Neuronal stem cell (in vitro differentiated cells): ENCODE results near the gene ZNF215.

Experiments
- DNase-seq: peaks from one replicate; pipeline ENCODE4 v3.0.0-alpha.2; 2013; ENCODE audit warnings: low spot score
- H2AFZ ChIP-seq: one replicate; pipeline ENCODE4 v1.6.1; 2013; ENCODE audit warnings: mild to moderate bottlenecking, low read length, inconsistent platforms
- H2AK5ac ChIP-seq: 2 replicates; pipeline ENCODE4 v1.6.1; 2013; ENCODE audit warnings: low read depth, mild to moderate bottlenecking, inconsistent platforms, low read length, moderate library complexity, mixed read lengths
- H2BK120ac ChIP-seq: 2 replicates; pipeline ENCODE4 v1.6.1; 2013; ENCODE audit warnings: low read depth, mild to moderate bottlenecking, inconsistent platforms, low read length, moderate library complexity, mixed read lengths
- H2BK12ac ChIP-seq: one replicate; pipeline ENCODE4 v1.6.1; 2013; ENCODE audit warnings: low read length, inconsistent platforms
- H2BK15ac ChIP-seq: 2 replicates; pipeline ENCODE4 v1.6.1; 2013; ENCODE audit warnings: mild to moderate bottlenecking, low read length, inconsistent platforms, mixed read lengths
- H2BK5ac ChIP-seq: one replicate; pipeline ENCODE4 v1.6.1; 2013; ENCODE audit warnings: inconsistent platforms, mild to moderate bottlenecking, low read length, moderate library complexity
- H3K14ac ChIP-seq: one replicate; pipeline ENCODE4 v1.6.1; 2013; ENCODE audit warnings: low read length, inconsistent platforms
- H3K18ac ChIP-seq: 2 replicates; pipeline ENCODE4 v1.6.1; 2013; ENCODE audit warnings: low read length, inconsistent platforms
- H3K23ac ChIP-seq: 2 replicates; pipeline ENCODE4 v1.6.1; 2013; ENCODE audit warnings: low read depth, mild to moderate bottlenecking, mixed read lengths, low read length, inconsistent platforms; ENCODE audit not compliant: poor library complexity
- H3K27ac ChIP-seq: replicated peaks from 3 replicates; pipeline ENCODE4 v1.5.1; 2013; ENCODE audit warnings: low read length, inconsistent platforms
- H3K27me3 ChIP-seq, 3 experiments: 2 replicates each; pipeline ENCODE4 v1.6.1; 2013; ENCODE audit warnings: low read length in 3 of 3, mild to moderate bottlenecking in 2 of 3, inconsistent platforms in 1 of 3, low read depth in 1 of 3, mixed read lengths in 1 of 3, moderate library complexity in 1 of 3; ENCODE audit not compliant: control insufficient read depth in 3 of 3, insufficient read depth in 3 of 3
- H3K36me3 ChIP-seq, 2 donors: replicated peaks in 1 of 2; 2 replicates each; pipeline ENCODE4 v1.6.1; 2013; ENCODE audit warnings: low read length in 2 of 2; ENCODE audit not compliant: control insufficient read depth in 2 of 2, insufficient read depth in 2 of 2
- H3K4ac ChIP-seq: 2 replicates; pipeline ENCODE4 v1.6.1; 2013; ENCODE audit warnings: inconsistent platforms, mild to moderate bottlenecking, low read length, moderate library complexity
- H3K4me1 ChIP-seq, 2 donors: 1 replicate in 1 of 2; 2 replicates in 1 of 2; pipeline ENCODE4 v1.6.1; 2013; ENCODE audit warnings: low read length in 2 of 2, low read depth in 1 of 2; ENCODE audit not compliant: control insufficient read depth in 2 of 2, insufficient read depth in 1 of 2
- H3K4me2 ChIP-seq: one replicate; pipeline ENCODE4 v1.6.1; 2013; ENCODE audit warnings: mild to moderate bottlenecking, low read length, inconsistent platforms; ENCODE audit not compliant: insufficient read depth, poor library complexity, severe bottlenecking
- H3K4me3 ChIP-seq, 2 donors: 2 replicates each; pipeline ENCODE4 v1.5.1; 2013; ENCODE audit warnings: low read length in 2 of 2, mild to moderate bottlenecking in 2 of 2, inconsistent platforms in 1 of 2, moderate library complexity in 1 of 2
- H3K79me1 ChIP-seq: one replicate; pipeline ENCODE4 v1.6.1; 2013; ENCODE audit warnings: low read depth, mild to moderate bottlenecking, inconsistent platforms, low read length, moderate library complexity
- H3K9ac ChIP-seq: one replicate; pipeline ENCODE4 v1.6.1; 2013; ENCODE audit warnings: mild to moderate bottlenecking, low read depth, low read length, inconsistent platforms; ENCODE audit not compliant: poor library complexity
- H3K9me3 ChIP-seq, 2 donors: replicated peaks in 1 of 2; 2 replicates each; pipeline versions ENCODE3 to v1.6.1; 2013; ENCODE audit warnings: low read length in 2 of 2, mild to moderate bottlenecking in 2 of 2, inconsistent platforms in 1 of 2, low read depth in 1 of 2, mixed read lengths in 1 of 2, moderate library complexity in 1 of 2; ENCODE audit not compliant: control insufficient read depth in 2 of 2, insufficient read depth in 1 of 2
- H4K8ac ChIP-seq: one replicate; pipeline ENCODE4 v1.6.1; 2013; ENCODE audit warnings: low read depth, mild to moderate bottlenecking, inconsistent platforms, low read length, moderate library complexity
- H4K91ac ChIP-seq: one replicate; pipeline ENCODE4 v1.6.1; 2013; ENCODE audit warnings: low read length, low read depth, mild to moderate bottlenecking, inconsistent platforms; ENCODE audit not compliant: poor library complexity
- whole genome bisulfite sequencing, 2 donors: extraction: QIAGEN DNeasy Blood & Tissue Kit; methylation state at CpG; one replicate each; pipeline ENCODE4 v1.1.7; 2013; ENCODE audit warnings: missing lambda C conversion rate in 2 of 2, mixed read lengths in 1 of 2; ENCODE audit not compliant: insufficient read length in 2 of 2, insufficient replicate concordance in 1 of 2; ENCODE audit errors: extremely low coverage in 2 of 2; 5-methylcytosine and 5-hydroxymethylcytosine counted together

ZNF215 gene

DNA sequence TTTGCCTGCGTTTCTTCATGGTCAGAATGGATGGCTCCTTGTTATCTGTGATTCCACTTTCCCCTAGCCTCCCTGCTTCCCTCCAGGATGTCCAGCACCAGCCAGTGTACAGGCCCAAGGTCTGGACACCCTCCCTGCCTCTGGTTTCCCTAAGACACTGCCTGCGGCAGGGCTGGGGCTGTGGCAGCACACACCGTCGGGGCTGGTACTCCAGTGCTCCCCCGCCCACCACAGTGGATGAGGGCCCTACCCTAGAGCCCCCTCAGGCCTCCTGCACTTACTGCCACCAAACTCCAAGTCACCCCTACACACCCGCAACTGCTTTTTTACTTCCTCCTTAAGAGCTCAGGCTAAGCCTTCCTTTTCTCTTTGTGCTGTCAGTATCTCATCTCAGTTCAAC lies 65.0 kb downstream of the ZNF215 start:
- Histone ChIP-seq H2BK120ac (peak overlapping the region; percentile 21), H3K4ac (no peak overlapping the region), H4K91ac (no peak overlapping the region), H3K14ac (peak overlapping the region; percentile 94), H3K27me3 (no peaks in the 10 kb centered on the region), H3K27ac (no peak overlapping the region), H3K9me3 (no peaks in the 10 kb centered on the region), H3K79me1 (no peaks in the 10 kb centered on the region), H3K4me2 (no peak overlapping the region), H2BK5ac (no peak overlapping the region), H2AK5ac (no peak overlapping the region), H3K18ac (peak overlapping the region; percentile 76), H2AFZ (no peak overlapping the region), H3K23ac (no peak overlapping the region), H3K9ac (no peak overlapping the region), H2BK15ac (no peak overlapping the region), H3K36me3 (no peaks in the 10 kb centered on the region), H2BK12ac (peak overlapping the region; percentile 26), H3K4me1 (peaks cover 0 to 2% of the 10 kb centered on the region in 2 donors), H3K4me3 (no peak overlapping the region), H4K8ac (peak overlapping the region; percentile 77)
- WGBS, 2 donors: no CpG with 5 or more reads among the region's 6 CpGs
- no peak for DNase-seq

DNA sequence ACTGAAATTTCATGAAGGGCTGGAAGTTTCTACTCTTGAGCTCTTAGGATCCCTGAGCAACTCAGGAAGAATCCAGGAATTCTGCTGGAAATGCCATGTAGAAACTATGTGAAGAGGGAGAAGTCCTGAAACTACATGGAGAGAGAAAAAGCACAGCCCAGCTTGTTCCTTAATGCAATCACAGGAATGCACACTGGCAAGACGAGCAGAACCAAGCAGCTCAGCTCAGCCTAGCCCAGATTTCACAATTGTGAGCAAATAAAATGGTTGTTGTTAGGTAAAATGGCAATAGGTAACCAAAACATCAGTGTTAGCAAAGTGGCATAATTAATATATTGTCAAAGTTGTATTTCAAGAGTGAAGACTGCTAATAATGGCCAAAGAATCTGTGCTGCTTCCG lies 65.8 kb downstream of the ZNF215 start:
- no peak overlapping the region for H2BK15ac ChIP-seq
- no peak overlapping the region for H3K4ac ChIP-seq
- H4K8ac ChIP-seq: no peak overlapping the region
- H3K4me1 ChIP-seq: peaks cover 0 to 2% of the 10 kb centered on the region in 2 donors
- no peak overlapping the region for H4K91ac ChIP-seq
- H3K36me3 ChIP-seq: no peaks in the 10 kb centered on the region
- H2BK5ac ChIP-seq: no peak overlapping the region
- DNase-seq: no peak
- no peak overlapping the region for H3K14ac ChIP-seq
- H2AK5ac ChIP-seq: no peak overlapping the region
- WGBS, 2 donors: no CpG with 5 or more reads among the region's 2 CpGs
- H3K79me1 ChIP-seq: no peaks in the 10 kb centered on the region
- no peak overlapping the region for H2AFZ ChIP-seq
- H3K9ac ChIP-seq: no peak overlapping the region
- no peaks in the 10 kb centered on the region for H3K9me3 ChIP-seq
- no peaks in the 10 kb centered on the region for H3K27me3 ChIP-seq
- H3K4me3 ChIP-seq: no peak overlapping the region
- no peak overlapping the region for H3K18ac ChIP-seq
- H3K4me2 ChIP-seq: no peak overlapping the region
- no peak overlapping the region for H2BK120ac ChIP-seq
- H3K27ac ChIP-seq: no peak overlapping the region
- H2BK12ac ChIP-seq: no peak overlapping the region
- H3K23ac ChIP-seq: no peak overlapping the region

DNA sequence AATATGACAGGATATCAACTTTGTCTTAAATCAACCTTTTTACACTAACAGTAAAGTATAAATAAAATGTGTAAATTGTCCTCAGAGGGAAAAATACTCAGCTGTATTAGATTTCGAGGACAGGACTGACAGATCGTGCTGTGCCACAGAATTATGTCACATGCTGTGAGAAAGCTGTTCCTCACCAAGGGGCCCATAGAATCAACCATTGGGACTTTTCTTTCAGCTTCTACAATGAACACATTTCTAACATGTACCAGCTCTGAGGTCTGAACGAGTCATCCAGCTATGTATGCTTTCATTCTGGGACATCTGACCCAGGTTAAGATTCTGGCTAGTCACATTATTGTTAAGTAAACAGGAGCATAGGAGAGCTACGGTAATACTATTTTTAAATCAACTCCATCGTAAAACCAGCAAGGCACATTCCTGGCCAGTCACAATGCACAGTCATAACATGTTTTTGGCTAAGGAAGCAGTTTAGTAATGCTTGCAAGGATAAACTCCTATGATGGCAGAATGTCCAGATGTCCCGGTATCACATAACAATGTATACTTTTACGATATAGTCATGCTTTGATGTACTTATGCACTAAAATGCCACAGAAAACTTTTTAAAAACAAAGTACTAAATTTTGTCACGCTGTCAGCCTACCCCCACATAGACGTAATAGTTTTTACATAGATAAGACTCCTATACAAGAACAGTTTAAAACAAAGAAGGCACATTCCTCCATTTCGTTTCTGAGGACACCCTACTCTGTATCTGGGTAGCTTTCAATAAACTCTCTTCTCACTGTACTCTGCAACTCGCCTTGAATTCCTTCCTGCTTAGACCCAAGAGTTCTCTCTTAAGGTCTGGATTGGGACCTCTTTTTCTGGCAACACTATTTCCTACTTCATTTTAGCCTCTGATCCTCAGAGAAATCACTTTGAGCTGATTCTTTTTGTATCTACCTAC lies 66.5 kb downstream of the ZNF215 start:
- no peak overlapping the region for H2BK12ac ChIP-seq
- H2BK15ac ChIP-seq: no peak overlapping the region
- H3K4me2 ChIP-seq: no peak overlapping the region
- H3K4ac ChIP-seq: no peak overlapping the region
- DNase-seq: no peak
- WGBS, 2 donors: no CpG with 5 or more reads among the region's 11 CpGs
- H3K27me3 ChIP-seq: no peaks in the 10 kb centered on the region
- no peaks in the 10 kb centered on the region for H3K36me3 ChIP-seq
- H4K8ac ChIP-seq: no peak overlapping the region
- no peak overlapping the region for H4K91ac ChIP-seq
- no peak overlapping the region for H3K9ac ChIP-seq
- no peak overlapping the region for H2AFZ ChIP-seq
- H2BK120ac ChIP-seq: no peak overlapping the region
- no peak overlapping the region for H3K18ac ChIP-seq
- no peak overlapping the region for H3K27ac ChIP-seq
- H3K79me1 ChIP-seq: no peaks in the 10 kb centered on the region
- no peak overlapping the region for H2BK5ac ChIP-seq
- no peak overlapping the region for H3K4me3 ChIP-seq
- H3K14ac ChIP-seq: no peak overlapping the region
- no peaks in the 10 kb centered on the region for H3K9me3 ChIP-seq
- peaks cover 0 to 2% of the 10 kb centered on the region in 2 donors for H3K4me1 ChIP-seq
- H3K23ac ChIP-seq: no peak overlapping the region
- no peak overlapping the region for H2AK5ac ChIP-seq

DNA sequence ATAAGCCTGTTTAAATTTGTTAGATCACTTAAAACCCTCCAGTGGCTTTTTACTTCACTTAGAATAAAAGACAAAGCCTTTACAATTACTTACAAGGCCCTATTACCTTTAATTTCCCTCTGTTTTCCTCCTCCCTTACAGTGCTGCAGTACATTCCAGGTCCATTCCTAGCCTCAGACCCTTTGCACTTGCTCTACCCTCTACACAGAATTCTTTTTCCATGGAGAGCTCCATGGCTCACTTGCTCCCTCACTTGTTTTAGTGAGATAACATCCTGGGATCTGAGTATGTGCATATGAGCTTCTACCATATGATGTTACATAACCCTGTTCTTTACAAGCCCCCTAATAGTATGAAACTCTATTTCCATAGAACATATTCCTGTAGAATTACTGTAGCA lies 69.5 kb downstream of the ZNF215 start:
- no peak overlapping the region for H3K14ac ChIP-seq
- H4K8ac ChIP-seq: no peak overlapping the region
- no peak overlapping the region for H4K91ac ChIP-seq
- H2AK5ac ChIP-seq: no peak overlapping the region
- H3K79me1 ChIP-seq: no peaks in the 10 kb centered on the region
- H3K23ac ChIP-seq: no peak overlapping the region
- H3K4me1 ChIP-seq: peaks cover 0 to 2% of the 10 kb centered on the region in 2 donors
- H3K9ac ChIP-seq: no peak overlapping the region
- no peak for DNase-seq
- H3K4ac ChIP-seq: no peak overlapping the region
- no peak overlapping the region for H2AFZ ChIP-seq
- H3K4me2 ChIP-seq: no peak overlapping the region
- H3K4me3 ChIP-seq: no peak overlapping the region
- H2BK12ac ChIP-seq: no peak overlapping the region
- H3K27ac ChIP-seq: no peak overlapping the region
- peaks cover 4 to 17% of the 10 kb centered on the region in 2 donors for H3K36me3 ChIP-seq
- no peak overlapping the region for H3K18ac ChIP-seq
- no peaks in the 10 kb centered on the region for H3K9me3 ChIP-seq
- no peak overlapping the region for H2BK5ac ChIP-seq
- no peak overlapping the region for H2BK120ac ChIP-seq
- H3K27me3 ChIP-seq: no peaks in the 10 kb centered on the region
- no peak overlapping the region for H2BK15ac ChIP-seq
